K562 treated with DMSO at 1 percent for 48 hours (cell line): ENCODE data around the gene DPY19L3. TPM values are rescaled to one million over a fixed set of nuclear protein-coding genes. Genes with fewer than 3 reads are reported as not detected.

Source experiments
- total RNA-seq: library from RNA; unstranded; fragments of 300-600 nt; gene quantifications from 2 replicates; pipeline ENCODE4 v1.2.3, GENCODE V29; 2022; ENCODE audit warnings: low replicate concordance; ENCODE audit errors: extremely low read depth

Gene DPY19L3, protein sequence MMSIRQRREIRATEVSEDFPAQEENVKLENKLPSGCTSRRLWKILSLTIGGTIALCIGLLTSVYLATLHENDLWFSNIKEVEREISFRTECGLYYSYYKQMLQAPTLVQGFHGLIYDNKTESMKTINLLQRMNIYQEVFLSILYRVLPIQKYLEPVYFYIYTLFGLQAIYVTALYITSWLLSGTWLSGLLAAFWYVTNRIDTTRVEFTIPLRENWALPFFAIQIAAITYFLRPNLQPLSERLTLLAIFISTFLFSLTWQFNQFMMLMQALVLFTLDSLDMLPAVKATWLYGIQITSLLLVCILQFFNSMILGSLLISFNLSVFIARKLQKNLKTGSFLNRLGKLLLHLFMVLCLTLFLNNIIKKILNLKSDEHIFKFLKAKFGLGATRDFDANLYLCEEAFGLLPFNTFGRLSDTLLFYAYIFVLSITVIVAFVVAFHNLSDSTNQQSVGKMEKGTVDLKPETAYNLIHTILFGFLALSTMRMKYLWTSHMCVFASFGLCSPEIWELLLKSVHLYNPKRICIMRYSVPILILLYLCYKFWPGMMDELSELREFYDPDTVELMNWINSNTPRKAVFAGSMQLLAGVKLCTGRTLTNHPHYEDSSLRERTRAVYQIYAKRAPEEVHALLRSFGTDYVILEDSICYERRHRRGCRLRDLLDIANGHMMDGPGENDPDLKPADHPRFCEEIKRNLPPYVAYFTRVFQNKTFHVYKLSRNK
- not detected in 2 replicates for total RNA-seq

DNA sequence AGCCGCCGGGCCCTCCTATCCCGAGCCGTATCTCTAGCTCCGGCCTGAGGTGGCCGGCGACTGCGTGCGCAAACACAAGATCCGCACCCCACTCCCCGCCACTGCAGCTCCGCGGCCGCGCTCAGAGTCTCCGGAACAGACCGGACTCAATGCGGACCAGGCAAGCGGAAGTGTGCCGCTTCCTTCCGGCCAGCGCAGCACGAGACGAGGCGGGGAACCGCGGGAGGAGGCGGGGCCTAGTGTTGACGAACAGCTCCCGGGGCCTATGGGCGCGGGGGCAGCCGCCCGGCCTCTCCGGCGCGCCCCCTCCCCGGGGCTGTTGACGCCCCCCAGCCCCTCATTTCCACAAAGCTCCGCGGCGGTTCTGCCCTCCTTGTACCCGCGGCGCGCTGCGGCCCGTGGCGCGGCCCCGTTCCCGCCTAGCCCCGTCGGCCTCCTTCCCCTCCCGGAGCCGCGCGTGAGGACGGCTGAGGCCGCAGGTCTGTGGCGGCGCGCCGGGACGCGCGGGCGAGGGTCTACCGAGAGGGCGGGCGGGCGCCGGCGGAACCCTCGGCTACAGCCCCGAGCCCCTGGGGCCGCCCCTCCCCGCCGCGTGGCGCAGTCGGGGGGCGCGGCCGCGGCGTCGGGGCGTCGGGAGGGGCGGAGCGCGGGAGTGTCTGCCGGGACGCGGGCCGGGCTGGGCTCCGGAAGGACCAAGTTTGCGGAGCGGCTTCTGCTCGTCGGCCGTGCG, at the start of gene DPY19L3:
Gene DPY19L3 (plus strand): TSS at position 340 of the 730 bp plus-strand sequence. CDS start 2,484 bp downstream, outside the sequence.

Other genes starting within 250 kb of the DPY19L3 start
- not detected in 2 replicates for gene ZNF507, start 60.2 kb upstream of the DPY19L3 start, total RNA-seq
- not detected in 2 replicates for gene PDCD5, start 175.4 kb downstream of the DPY19L3 start, total RNA-seq